Measurements from ENCODE around the gene OGFOD3. TPM values are rescaled to one million over a fixed set of nuclear protein-coding genes. Genes with fewer than 3 reads are reported as not detected.
"Not testable (repeated sequence)": the region's sequence is repeated elsewhere in the genome, so short reads cannot be mapped to it uniquely, and the experiment has no call there.

Gene OGFOD3
- total RNA-seq, 4 donors from 2014 or later = 15.0 to 44.4 (median 24.8) TPM

DNA sequence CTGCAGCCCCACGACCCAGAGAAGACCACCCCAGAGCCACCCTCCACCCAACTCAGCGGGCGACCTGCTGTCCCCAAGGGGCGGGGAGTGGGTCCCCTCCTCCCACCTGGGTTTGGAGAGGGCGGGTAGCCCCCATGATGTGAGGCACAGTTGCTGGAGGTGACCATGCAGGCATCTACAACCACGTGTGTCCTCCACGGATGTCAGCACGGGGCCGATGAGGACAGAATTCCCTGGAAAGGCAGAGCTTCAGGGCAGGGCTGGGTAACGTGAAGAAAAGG, 39.7 kb downstream of the OGFOD3 start:
- Histone ChIP-seq H3K27me3 (peaks cover 4 to 15% of the 10 kb centered on the region in 2 donors), H3K4me3 (no peak overlapping the region), H3K36me3 (no peaks in the 10 kb centered on the region), H3K27ac (no peak overlapping the region), H3K4me1 (no peaks in the 10 kb centered on the region), H3K9me3 (no peaks in the 10 kb centered on the region)
- intact Hi-C loops (cut with DNase I; ENCODE audit: low total_unique reads) = no loop called here
- DNase-seq = no peak
- TF ChIP-seq CTCF (IDR thresholded peaks at IDR 0.05) (no peak), POLR2A (IDR thresholded peaks at IDR 0.05) (no peak)

DNA sequence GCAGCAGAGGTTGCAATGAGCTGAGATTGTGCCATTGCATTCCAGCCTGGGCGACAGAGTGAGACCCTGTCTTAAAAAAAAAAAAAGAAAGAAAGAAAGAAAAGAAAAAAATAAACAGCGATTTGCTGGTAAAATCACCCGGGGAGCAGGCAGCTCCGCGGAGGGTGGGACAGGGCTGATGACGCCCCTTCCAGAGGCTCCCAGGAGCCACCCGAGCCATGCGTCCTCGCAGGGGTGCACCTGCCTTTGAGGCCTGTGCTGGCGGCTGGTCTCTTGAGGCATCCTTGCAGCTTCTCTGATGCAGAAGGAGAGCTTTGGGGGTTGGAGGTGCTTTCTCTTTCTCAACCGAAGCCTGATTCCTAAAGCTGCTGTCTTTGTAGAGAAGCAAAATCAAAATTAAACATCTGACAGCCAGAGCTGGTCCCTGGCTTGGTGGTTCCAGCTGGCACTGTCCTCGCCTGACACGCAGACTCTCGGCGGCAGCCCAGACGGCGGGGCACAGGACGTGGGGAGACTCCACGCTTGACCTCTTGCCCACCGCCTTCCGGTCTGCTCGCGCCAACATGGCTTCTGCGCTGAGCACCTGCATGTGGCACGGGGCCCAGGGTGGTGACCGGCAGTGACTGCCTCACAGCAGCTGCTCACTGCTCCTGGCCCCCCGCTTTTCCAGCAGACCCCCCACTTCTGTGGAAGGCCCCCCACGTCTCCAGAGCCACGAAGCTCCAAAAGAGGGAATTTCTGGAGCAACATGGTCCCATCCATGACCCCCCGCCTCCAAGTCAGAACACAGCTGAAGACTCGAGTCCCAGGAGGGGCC, 40.3 kb downstream of the OGFOD3 start:
- H3K36me3 ChIP-seq = no peaks in the 10 kb centered on the region
- H3K27me3 ChIP-seq = peaks cover 4 to 15% of the 10 kb centered on the region in 2 donors
- TF ChIP-seq POLR2A (IDR thresholded peaks at IDR 0.05) = no peak
- TF ChIP-seq CTCF (IDR thresholded peaks at IDR 0.05) = no peak
- H3K27ac ChIP-seq = no peak overlapping the region
- no peak overlapping the region for H3K4me3 ChIP-seq
- no peaks in the 10 kb centered on the region for H3K4me1 ChIP-seq
- no peak for DNase-seq
- H3K9me3 ChIP-seq = no peaks in the 10 kb centered on the region
- intact Hi-C loops (cut with DNase I; ENCODE audit: low total_unique reads) = no loop called here

DNA sequence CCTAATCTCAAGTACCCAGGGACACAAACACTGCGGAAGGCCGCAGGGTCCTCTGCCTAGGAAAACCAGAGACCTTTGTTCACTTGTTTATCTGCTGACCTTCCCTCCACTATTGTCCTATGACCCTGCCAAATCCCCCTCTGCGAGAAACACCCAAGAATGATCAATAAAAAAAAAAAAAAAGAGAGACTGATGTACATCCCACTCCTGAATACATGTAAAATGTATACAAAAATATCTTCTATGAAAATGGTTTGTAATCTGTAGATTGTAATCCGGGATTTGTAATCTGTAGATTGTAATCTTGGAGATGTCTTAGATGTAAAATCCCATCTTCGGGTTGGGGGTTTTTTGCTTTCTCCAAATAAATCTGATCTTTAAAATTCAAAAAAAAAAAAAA, 41.1 kb downstream of the OGFOD3 start:
- H3K4me3 ChIP-seq; DNase-seq; H3K27ac ChIP-seq; intact Hi-C loops (cut with DNase I; ENCODE audit: low total_unique reads); H3K4me1 ChIP-seq; H3K9me3 ChIP-seq; H3K36me3 ChIP-seq: not testable (repeated sequence)
- peaks cover 4 to 15% of the 10 kb centered on the region in 2 donors for H3K27me3 ChIP-seq

GRCh38 chr17:82376042-82376730, 42.2 kb downstream of the OGFOD3 start:
- Histone ChIP-seq H3K4me3 (no peak overlapping the region), H3K27me3 (peaks cover 4 to 20% of the 10 kb centered on the region in 2 donors), H3K9me3 (no peaks in the 10 kb centered on the region), H3K27ac (no peak overlapping the region), H3K4me1 (peaks cover 0 to 7% of the 10 kb centered on the region in 2 donors), H3K36me3 (no peaks in the 10 kb centered on the region)
- intact Hi-C loops (cut with DNase I; ENCODE audit: low total_unique reads) = no loop called here
- DNase-seq = no peak
- TF ChIP-seq CTCF (IDR thresholded peaks at IDR 0.05) (no peak), POLR2A (IDR thresholded peaks at IDR 0.05) (no peak)

DNA sequence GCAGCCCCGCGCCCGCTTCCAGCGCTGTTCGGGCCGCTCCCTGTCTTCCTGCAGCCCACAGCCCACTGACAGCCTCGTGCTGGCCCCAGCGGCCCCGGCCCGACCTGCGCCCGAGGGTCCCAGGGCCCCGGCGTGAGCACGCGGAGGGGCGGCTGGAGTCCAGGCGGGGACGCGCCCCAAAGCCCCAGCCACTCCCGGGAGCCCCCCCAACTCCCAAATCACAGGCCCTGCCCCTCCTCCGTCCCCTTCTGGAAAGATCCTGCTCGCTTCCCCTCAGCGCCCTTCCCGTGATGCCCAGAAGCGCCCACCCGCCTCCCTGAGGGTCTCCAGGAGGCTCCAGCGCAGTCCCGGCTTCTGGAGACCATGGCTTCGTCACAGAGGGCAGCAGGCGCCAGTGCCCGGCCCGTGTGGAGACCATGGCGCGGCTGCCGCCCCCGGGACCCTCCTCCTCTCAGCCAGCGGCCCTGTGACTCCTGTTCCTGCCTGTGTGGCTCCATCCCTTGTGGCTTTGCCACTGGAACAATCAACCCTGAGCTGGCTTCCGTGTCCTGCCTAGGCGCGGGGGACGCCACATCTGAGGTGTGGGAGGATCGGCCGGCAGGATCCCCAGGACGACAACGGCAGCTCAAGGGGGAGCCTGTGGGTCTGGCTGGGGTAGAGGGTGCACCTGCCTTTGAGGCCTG, 42.9 kb downstream of the OGFOD3 start:
- Histone ChIP-seq H3K9me3 (no peaks in the 10 kb centered on the region), H3K27me3 (peaks cover 8 to 20% of the 10 kb centered on the region in 2 donors), H3K4me1 (peaks cover 0 to 8% of the 10 kb centered on the region in 2 donors), H3K4me3 (no peak overlapping the region), H3K27ac (no peak overlapping the region), H3K36me3 (no peaks in the 10 kb centered on the region)
- DNase-seq = no peak
- TF ChIP-seq CTCF (IDR thresholded peaks at IDR 0.05) (no peak), POLR2A (IDR thresholded peaks at IDR 0.05) (no peak)
- intact Hi-C loops (cut with DNase I; ENCODE audit: low total_unique reads) = no loop called here
